Epithelial cell of esophagus (primary cell): ENCODE data around the gene KIF6.

Experiments
- DNase-seq: peaks from one replicate; pipeline ENCODE4 v3.0.0; 2010; ENCODE audit warnings: low read depth
- H3K4me3 ChIP-seq: 2 replicates; pipeline ENCODE4 v1.5.1; 2011; ENCODE audit warnings: mild to moderate bottlenecking, low read length, control low read depth
- TF ChIP-seq, protein P1 (sequence below): IDR thresholded peaks from 2 replicates; pipeline ENCODE4 v1.5.1; 2011; ENCODE audit warnings: low read depth, mild to moderate bottlenecking, low read length, control low read depth, inconsistent platforms; ENCODE audit not compliant: insufficient read depth; ENCODE audit errors: missing control alignments

Gene KIF6

DNA sequence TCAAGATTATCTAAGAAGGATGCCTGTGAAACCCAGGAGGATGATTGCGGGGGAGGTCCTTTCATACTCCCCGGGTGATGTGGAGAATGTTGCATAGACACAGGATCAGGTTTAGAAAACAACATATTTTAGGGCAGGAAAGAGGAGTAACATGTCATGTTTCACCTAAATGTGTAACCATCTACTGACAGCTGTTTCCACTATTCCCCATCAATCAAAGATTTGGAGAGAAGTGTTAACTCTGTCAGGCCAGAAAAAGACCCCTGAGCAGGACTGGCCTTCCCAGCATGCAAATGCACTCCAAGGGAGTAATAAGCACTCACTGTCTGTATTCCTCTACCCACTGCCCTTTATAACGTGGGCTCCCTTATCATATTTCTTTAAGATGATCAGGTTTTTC lies 254.7 kb downstream of the KIF6 start:
- H3K4me3 ChIP-seq: no peak overlapping the region
- no peak for DNase-seq
- TF ChIP-seq, protein P1, sequence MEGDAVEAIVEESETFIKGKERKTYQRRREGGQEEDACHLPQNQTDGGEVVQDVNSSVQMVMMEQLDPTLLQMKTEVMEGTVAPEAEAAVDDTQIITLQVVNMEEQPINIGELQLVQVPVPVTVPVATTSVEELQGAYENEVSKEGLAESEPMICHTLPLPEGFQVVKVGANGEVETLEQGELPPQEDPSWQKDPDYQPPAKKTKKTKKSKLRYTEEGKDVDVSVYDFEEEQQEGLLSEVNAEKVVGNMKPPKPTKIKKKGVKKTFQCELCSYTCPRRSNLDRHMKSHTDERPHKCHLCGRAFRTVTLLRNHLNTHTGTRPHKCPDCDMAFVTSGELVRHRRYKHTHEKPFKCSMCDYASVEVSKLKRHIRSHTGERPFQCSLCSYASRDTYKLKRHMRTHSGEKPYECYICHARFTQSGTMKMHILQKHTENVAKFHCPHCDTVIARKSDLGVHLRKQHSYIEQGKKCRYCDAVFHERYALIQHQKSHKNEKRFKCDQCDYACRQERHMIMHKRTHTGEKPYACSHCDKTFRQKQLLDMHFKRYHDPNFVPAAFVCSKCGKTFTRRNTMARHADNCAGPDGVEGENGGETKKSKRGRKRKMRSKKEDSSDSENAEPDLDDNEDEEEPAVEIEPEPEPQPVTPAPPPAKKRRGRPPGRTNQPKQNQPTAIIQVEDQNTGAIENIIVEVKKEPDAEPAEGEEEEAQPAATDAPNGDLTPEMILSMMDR: no peak

DNA sequence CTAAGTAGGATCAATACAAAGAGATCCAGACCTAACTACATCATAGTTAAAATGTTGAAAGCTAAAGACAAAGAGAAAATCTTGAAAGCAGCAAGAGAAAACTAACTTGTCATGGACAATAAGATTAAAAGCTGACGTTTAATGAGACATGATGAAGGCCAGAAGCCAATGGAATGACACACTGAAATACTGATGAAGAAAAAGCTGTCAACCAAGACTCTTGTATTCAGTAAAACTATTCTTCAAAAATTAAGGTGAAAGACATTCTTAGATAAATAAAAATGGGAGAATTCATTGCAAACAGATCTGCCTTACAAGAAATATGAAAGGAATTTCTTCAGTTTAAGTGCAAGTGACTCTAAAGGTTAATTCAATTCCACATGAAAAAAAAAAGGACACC lies 256.8 kb downstream of the KIF6 start:
- H3K4me3 ChIP-seq: no peak overlapping the region
- DNase-seq: no peak
- TF ChIP-seq, protein P1: no peak

DNA sequence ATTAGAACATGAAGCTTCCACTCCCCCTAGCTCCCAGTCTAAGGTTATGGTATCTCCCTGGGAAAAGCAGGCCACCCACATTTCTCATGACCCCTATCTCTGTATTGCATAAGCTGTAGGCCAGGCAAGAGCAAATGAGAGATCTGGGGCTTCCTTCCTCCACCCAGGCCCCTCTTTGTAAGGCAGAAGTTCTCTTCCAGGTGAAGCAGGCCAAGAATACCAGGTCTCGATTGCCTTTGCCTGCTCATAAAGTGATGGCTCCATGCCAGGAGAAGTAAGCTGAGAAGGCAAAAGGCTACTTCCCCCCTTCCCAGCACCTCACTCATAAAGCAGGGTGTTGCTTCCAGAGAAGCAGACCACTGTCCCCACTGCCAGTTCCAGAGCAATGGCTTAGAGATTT lies 258.6 kb downstream of the KIF6 start:
- TF ChIP-seq, protein P1: no peak
- H3K4me3 ChIP-seq: no peak overlapping the region
- no peak for DNase-seq

DNA sequence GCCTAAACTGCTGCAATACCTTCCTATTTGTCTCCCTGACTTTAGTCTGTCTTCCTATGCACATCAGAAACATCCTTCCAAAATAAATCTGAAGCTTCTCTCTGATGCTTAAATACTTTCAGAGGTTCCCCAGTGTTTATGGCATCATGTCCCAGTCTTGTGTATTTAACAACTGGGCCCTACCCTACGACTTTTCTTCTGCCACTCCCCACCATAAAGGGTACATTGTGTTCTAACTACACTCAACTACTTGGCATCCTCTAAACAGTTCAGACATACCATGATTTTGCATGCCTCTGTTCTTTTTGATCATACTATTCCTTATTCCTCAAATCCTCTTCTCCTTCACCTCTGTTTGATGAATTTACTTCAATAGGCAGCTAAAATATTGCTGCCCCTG lies 259.7 kb downstream of the KIF6 start:
- no peak overlapping the region for H3K4me3 ChIP-seq
- TF ChIP-seq, protein P1: no peak
- no peak for DNase-seq

DNA sequence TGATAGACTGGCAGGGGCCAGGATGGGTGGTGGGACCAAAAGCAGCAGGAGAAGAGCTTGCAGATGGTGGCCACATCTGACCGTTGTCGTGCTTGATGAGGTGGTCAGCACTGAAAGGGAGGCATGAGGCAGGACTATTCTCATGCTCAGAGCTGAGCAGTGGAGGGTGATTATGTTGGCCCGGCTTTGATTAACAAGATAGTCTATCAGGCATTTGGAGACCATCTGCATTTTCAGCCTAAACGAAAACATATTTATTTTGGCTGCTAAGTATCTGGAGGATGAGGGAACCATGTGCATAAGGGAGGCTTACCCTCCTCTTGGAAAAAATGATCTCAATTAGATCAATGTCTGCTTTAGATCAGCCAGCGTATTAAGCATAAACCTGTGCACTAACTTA lies 261.1 kb downstream of the KIF6 start:
- TF ChIP-seq, protein P1: no peak
- no peak overlapping the region for H3K4me3 ChIP-seq
- DNase-seq: no peak

DNA sequence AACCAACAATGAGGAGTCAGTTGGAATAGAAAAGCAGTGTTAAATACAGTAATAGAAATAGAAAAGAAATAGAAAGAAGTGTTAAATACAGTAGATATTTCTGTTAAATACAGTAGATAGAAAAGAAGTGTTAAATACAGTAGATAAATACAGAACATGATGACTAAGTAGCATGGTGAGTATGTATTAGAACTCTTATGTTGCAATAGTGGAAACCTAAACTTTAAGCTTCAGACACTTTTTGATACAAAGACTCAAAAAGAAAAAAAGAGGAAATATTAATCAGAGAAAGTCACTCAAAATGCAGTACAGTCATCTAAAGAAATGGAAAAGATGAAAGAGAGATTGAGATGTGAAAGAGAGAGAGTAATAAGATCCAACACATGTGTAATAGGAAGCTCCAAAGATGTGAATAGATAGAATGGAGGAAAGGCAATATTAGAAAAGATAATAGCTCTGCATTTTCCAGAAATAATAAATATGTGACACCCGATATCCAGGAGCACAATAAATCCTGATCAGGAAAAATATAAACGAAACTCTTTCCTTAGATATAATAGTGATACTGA lies 271.2 kb downstream of the KIF6 start:
- TF ChIP-seq, protein P1: no peak
- peak; percentile 46 for DNase-seq
- H3K4me3 ChIP-seq: no peak overlapping the region

DNA sequence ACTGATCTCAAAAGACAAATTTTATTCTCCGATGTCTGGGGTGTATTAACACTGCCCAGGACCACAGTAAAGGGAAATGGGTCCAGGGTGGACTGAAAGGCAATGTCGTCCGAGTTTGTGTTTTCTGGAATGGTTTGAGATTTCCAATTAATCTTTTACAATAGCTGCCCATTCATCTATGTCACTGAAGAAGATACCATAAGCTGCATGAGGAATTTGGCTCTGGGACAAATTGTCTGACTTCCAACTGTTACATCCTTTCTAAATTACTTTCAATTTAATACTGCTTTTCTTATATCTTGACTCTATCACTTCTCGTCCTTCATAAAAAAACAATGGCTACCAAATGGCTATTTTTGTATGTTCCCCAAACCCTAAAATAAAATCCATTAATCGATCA lies 272.0 kb downstream of the KIF6 start:
- H3K4me3 ChIP-seq: no peak overlapping the region
- no peak for DNase-seq
- TF ChIP-seq, protein P1: no peak
